Naive B cell (primary cell): ENCODE results near the gene FNDC10. TPM values are rescaled to one million over a fixed set of nuclear protein-coding genes. Genes with fewer than 3 reads are reported as not detected.
A peak's percentile ranks its signal among the peaks of the same experiment; 100 is the strongest.

Source experiments
- ATAC-seq, 2 donors: fragments of 150-1000 bp; cut with Tn5 transposase; 2 replicates each; pipeline ENCODE4 v1.10.0; 2021; ENCODE audit warnings: low read depth in 2 of 2, mild to moderate bottlenecking in 2 of 2, moderate library complexity in 2 of 2
- DNase-seq: peaks from one replicate; pipeline ENCODE4 v3.0.0; 2022
- H3K27ac Mint-ChIP-seq, 6 donors: one replicate each; pipeline ENCODE4 v1.8.0; 2020 to 2022; ENCODE audit warnings: mild to moderate bottlenecking in 6 of 6, mixed read lengths in 6 of 6, moderate library complexity in 5 of 6, inconsistent platforms in 2 of 6
- H3K27me3 Mint-ChIP-seq, 3 donors: one replicate each; pipeline ENCODE4 v1.8.0; 2021 to 2022; ENCODE audit warnings: mixed read lengths in 3 of 3, mild to moderate bottlenecking in 1 of 3
- H3K36me3 Mint-ChIP-seq, 2 donors: one replicate each; pipeline ENCODE4 v1.8.0; 2020 to 2022; ENCODE audit warnings: mixed read lengths in 2 of 2, inconsistent platforms in 1 of 2, mild to moderate bottlenecking in 1 of 2
- H3K4me1 Mint-ChIP-seq, 3 donors: one replicate each; pipeline ENCODE4 v1.8.0; 2020 to 2022; ENCODE audit warnings: mixed read lengths in 3 of 3, inconsistent platforms in 1 of 3, mild to moderate bottlenecking in 1 of 3, moderate library complexity in 1 of 3
- H3K4me3 Mint-ChIP-seq, 8 donors: one replicate each; pipeline ENCODE4 v1.8.0; 2020 to 2022; ENCODE audit warnings: mild to moderate bottlenecking in 8 of 8, mixed read lengths in 8 of 8, moderate library complexity in 8 of 8, inconsistent platforms in 2 of 8
- H3K9me3 Mint-ChIP-seq, 7 donors: one replicate each; pipeline ENCODE4 v1.8.0; 2020 to 2022; ENCODE audit warnings: mixed read lengths in 7 of 7, mild to moderate bottlenecking in 5 of 7, inconsistent platforms in 2 of 7, moderate library complexity in 1 of 7
- polyA plus RNA-seq, 6 donors: library from polyadenylated mRNA; unstranded; fragments of 300-500 nt; fragmentation: Illumina TruSeq; gene quantifications; one replicate each; pipeline ENCODE4 v1.2.3, GENCODE V29; 2021; ENCODE audit warnings: low read depth in 6 of 6

FNDC10 gene
- polyA plus RNA-seq, 6 donors from 2014 or later, result 0.13 to 0.75 (median 0.19) TPM; not detected in 3

DNA sequence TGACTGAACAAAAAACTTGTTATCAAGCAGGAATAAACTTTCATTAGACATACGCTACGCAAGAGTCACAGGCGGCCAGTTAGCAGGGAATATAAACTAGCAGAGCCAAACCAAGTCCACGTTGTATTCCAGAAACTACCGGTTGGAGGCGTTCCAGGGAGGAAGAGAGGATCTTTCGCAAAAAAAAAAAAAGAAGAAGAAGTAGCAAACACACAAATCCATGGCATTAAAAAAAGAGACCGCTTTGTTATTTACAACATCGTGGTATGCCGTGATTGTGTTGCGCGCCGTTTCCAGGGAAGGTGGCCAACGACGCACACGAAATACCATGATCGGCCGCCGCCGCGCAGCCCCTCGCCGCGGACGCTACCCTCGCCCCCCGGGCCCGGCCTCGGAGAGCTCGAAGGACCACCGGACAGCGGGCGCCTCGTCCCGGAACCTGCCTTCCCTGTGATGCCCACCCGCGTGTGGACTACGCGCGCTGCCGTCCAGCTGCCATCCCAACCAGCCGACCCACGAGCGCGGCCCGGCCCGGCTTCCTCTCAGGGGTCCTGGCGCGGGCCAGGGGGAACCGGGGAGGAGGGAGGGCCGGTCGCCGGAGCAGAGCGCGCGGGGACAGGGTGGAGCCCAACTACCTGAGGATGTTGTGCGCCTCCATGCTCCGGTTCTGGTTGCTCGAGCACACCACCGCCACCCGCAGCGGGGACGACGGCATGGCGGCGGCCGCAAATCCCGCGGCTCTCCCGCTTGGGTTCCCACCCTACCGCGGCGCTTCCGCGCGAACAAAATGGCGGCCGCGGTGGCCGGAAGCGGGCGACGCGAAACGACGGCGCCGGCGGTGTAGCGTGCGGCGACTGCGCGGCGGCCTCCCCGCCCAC is 25.9 kb downstream of the FNDC10 start:
- Mint-ChIP-seq H3K9me3 (no peaks in the 10 kb centered on the region), H3K36me3 (peaks cover 0 to 4% of the 10 kb centered on the region in 2 donors), H3K27me3 (no peaks in the 10 kb centered on the region), H3K27ac (peak overlapping the region; percentile 96 to 100 (median 99)), H3K4me3 (peak overlapping the region; percentile 81 to 99 (median 97)), H3K4me1 (peaks cover 22 to 46% (median 30%) of the 10 kb centered on the region in 3 donors)
- DNase-seq (peak; percentile 85), ATAC-seq (peak; percentile 73 to 76)

DNA sequence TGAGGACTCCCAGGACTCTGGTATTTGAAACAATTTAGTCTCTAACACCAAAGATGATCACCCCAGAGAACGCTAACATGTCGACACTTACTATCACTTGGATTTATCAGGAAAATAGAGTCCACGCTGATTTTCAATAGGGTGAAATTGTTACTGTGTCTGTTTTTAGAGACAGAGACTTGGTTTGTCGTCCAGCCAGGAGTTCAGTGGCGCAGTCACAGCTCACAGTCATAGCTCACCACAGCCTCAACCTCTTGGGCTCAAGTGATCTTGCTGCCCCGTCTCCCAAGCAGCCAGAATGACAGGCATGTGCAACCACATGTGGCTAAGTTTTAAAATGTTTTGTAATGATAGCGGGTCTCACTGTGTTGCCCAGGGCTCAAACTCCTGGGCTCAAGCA is 30.6 kb downstream of the FNDC10 start:
- no peak for ATAC-seq
- Mint-ChIP-seq H3K27ac (peak overlapping the region in 4 of 6 donors; percentile 7 to 57 (median 26)), H3K9me3 (no peaks in the 10 kb centered on the region), H3K27me3 (no peaks in the 10 kb centered on the region), H3K4me1 (peaks cover 21 to 73% (median 44%) of the 10 kb centered on the region in 3 donors), H3K36me3 (peaks cover 6 to 8% of the 10 kb centered on the region in 2 donors), H3K4me3 (peak overlapping the region in 1 of 8 donors; percentile 73)
- DNase-seq, result no peak

DNA sequence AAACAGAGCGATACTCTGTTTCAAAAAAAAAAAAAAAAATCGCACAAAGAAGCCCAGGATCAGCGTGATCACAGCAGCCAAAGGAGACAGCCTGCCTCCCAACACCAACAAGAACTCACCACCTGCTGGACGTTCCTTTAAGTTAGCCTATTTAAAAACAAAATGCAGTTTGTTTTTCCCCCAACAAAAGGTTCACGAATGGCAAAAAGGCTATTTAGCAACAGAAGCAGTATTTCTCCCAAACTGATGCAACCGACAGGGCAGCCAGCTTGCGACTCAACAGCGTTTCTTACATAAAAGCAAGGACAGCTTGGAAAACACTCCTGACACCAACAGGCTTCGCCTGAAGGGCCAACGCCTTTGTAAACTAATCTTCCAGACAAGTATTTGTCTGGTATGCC is 32.0 kb downstream of the FNDC10 start:
- H3K36me3 Mint-ChIP-seq, result peaks cover 4 to 8% of the 10 kb centered on the region in 2 donors

DNA sequence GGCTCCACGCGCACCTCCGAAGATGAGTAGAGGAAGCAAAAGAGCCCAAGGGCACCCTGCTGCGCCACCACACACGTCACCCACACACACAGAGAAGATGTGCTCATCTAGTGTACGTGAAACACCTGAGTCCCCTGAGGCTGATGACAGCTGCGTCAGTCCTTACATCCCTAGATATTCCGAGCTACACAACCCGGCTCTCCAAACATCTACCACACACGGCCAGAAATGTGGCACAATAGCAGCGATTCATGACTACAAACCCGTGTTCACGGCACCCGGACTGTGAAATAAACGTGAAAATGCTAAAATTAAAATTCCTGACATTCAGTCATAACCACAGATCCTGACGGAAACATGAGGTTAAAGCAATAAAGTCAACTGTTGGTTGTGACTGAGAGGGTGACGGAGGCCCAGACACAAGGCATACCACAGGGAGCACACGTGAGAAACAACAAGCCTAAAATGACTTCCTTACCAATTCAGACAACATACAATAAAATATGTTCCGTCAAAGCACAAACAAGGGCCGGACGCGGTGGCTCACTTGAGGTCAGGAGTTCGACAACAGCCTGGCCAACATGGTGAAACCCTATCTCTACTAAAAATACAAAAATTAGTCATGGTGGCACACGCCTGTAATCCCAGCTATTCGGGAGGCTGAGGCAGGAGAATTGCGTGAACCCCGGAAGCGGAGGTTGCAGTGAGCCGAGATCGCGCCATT is 32.6 kb downstream of the FNDC10 start:
- peaks cover 15 to 64% (median 36%) of the 10 kb centered on the region in 3 donors for H3K4me1 Mint-ChIP-seq
- no peaks in the 10 kb centered on the region for H3K9me3 Mint-ChIP-seq
- peak overlapping the region in 4 of 6 donors; percentile 27 to 77 (median 54) for H3K27ac Mint-ChIP-seq
- ATAC-seq (no peak), DNase-seq (no peak)
- H3K4me3 Mint-ChIP-seq, result no peak overlapping the region
- H3K27me3 Mint-ChIP-seq, result no peaks in the 10 kb centered on the region
- peaks cover 4 to 8% of the 10 kb centered on the region in 2 donors for H3K36me3 Mint-ChIP-seq

More for the DNA sequence above, 32.0 kb downstream of the FNDC10 start:
- Mint-ChIP-seq H3K4me1 (peaks cover 15 to 63% (median 36%) of the 10 kb centered on the region in 3 donors), H3K9me3 (no peaks in the 10 kb centered on the region), H3K4me3 (peak overlapping the region in 1 of 8 donors; percentile 41), H3K27ac (no peak overlapping the region), H3K27me3 (no peaks in the 10 kb centered on the region)
- ATAC-seq (no peak), DNase-seq (no peak)

DNA sequence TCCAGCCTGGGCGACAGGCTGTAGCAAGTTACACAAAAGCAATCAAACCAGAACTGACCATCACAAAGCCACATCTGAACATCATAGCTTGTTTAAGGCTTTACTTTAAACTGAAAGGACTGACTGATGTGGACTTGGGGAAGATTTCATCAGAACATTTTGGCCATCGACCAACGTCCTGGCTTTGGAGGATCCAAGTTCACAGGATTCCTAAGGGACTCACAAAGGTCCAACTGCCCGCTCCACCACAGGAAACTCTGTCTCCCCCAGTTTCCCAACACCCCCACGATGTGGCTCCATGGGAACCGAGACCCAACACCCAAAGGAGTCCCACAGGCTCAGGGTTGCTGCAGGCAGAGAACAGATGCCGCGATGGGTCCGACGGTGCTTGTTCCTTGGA is 34.6 kb downstream of the FNDC10 start:
- Mint-ChIP-seq H3K27ac (peak overlapping the region in 1 of 6 donors; percentile 27), H3K36me3 (peaks cover 4 to 8% of the 10 kb centered on the region in 2 donors), H3K4me1 (peaks cover 16 to 58% (median 40%) of the 10 kb centered on the region in 3 donors), H3K27me3 (no peaks in the 10 kb centered on the region), H3K4me3 (no peak overlapping the region), H3K9me3 (no peaks in the 10 kb centered on the region)
- DNase-seq (no peak), ATAC-seq (no peak)

DNA sequence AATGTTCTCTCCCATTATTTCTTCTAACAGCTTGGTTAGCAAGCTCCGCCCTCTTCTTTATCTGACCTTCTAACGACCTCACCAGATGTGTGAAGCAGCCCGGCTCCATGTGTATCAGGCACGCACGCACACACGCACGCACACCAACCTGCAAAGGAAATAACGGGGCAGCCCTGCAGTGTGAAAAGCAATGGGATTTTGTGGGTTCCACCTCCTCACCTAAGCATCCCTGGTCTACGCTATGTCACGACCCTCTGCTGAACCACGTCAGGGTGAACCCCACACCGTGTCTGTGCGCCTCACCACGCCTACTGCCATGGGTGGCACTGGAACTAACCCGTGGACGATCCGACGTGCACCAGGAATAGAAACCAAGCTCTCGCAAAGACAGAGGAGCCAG is 35.7 kb downstream of the FNDC10 start:
- no peak for ATAC-seq
- no peaks in the 10 kb centered on the region for H3K9me3 Mint-ChIP-seq
- H3K4me1 Mint-ChIP-seq, result peaks cover 10 to 49% (median 29%) of the 10 kb centered on the region in 3 donors

DNA sequence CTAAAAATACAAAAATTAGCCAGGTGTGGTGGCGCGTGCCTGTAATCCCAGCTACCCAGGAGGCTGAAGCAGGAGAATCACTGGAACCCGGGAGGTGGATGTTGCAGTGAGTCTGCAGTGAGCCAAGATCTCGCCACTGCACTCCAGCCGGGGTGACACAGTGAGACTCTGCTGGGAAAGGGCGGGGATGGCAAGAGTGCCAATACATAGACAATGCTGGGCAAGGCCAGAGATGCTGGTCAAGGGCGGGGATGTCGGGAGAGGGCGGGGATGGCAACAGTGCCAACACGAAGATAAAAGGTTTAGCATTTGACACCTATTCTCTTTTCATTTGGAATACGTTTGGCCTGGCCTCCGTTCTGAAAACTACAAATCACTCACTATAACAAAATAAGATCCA is 36.2 kb downstream of the FNDC10 start:
- Mint-ChIP-seq H3K27me3 (no peaks in the 10 kb centered on the region), H3K27ac (peak overlapping the region in 2 of 6 donors; percentile 12 to 37), H3K36me3 (peaks cover 4 to 8% of the 10 kb centered on the region in 2 donors), H3K4me1 (peaks cover 10 to 43% (median 28%) of the 10 kb centered on the region in 3 donors), H3K9me3 (no peaks in the 10 kb centered on the region), H3K4me3 (no peak overlapping the region)
- no peak for ATAC-seq
- no peak for DNase-seq

More for the DNA sequence above, 35.7 kb downstream of the FNDC10 start:
- Mint-ChIP-seq H3K36me3 (peaks cover 4 to 8% of the 10 kb centered on the region in 2 donors), H3K27me3 (no peaks in the 10 kb centered on the region), H3K4me3 (peak overlapping the region in 1 of 8 donors; percentile 3), H3K27ac (no peak overlapping the region)
- DNase-seq, result no peak

DNA sequence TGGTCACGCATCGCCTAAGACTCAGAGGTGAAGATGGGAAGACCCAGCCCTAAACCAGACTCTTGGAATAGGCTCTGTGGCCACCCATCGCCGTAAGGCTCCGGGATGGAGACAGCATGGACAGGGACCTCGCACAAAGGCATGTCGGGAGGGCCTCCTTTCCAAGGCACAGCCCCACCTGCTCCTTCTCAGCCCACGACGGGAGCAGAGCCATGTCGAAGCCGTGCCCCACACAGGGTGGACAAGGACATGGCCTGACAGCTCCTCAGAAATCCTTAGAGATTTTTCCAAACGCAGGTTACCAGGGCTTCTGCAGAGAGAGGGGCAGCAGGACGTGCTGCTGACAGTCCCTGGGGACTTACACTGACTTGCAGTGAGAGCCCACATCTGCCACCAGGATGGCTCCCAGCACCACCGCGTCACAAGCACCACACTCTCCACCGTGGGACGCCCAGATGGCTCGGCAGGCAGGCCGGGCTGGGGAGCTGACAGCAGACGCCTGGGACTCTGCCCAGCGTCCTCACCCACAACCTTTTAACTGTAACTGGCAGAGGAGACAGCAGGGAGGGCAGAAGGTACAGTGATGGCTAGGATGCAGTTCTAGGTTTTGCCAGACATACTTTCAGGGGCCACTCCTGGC is 37.3 kb downstream of the FNDC10 start:
- Mint-ChIP-seq H3K27me3 (no peaks in the 10 kb centered on the region), H3K27ac (peak overlapping the region in 1 of 6 donors; percentile 29), H3K4me3 (no peak overlapping the region), H3K36me3 (peaks cover 4 to 8% of the 10 kb centered on the region in 2 donors), H3K9me3 (no peaks in the 10 kb centered on the region), H3K4me1 (peaks cover 10 to 37% (median 28%) of the 10 kb centered on the region in 3 donors)
- no peak for DNase-seq
- no peak for ATAC-seq

DNA sequence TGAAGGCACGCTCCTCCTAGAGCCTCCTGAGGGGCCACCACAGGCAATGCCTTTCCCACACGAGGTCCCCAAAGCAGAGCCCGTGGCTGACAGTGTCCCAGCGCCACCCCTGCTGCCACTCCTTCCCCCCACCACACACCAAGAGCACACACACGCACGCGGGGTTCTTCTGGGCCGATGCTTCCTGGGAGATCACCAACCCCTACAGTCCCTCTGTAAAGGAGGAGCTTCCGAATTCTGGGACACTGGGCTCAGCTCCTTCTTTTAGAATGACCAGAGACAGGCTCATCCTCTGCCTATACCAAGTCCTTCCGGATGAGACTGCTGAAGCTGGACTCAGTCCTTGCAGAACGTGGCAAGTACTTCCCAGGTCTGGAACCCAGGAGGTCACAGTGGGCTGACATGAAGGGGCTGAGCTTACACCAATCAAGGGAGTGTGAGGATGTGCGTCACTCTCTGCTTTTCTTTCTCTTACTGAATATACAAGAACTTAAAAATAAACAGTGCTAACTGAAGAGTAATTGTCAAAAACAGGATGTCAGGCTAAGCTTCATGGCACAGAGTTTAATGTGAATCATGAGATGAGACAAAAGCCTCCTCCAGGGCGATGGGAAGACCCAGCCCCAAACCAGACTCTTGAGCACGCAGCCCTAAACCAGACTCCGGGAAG is 38.0 kb downstream of the FNDC10 start:
- Mint-ChIP-seq H3K27ac (peak overlapping the region in 3 of 6 donors; percentile 49 to 94 (median 51)), H3K4me1 (peaks cover 5 to 33% (median 23%) of the 10 kb centered on the region in 3 donors), H3K4me3 (peak overlapping the region in 1 of 8 donors; percentile 29), H3K27me3 (no peaks in the 10 kb centered on the region), H3K36me3 (peaks cover 4 to 8% of the 10 kb centered on the region in 2 donors), H3K9me3 (no peaks in the 10 kb centered on the region)
- ATAC-seq, result peak in 1 of 2 donors; percentile 5
- DNase-seq, result no peak

DNA sequence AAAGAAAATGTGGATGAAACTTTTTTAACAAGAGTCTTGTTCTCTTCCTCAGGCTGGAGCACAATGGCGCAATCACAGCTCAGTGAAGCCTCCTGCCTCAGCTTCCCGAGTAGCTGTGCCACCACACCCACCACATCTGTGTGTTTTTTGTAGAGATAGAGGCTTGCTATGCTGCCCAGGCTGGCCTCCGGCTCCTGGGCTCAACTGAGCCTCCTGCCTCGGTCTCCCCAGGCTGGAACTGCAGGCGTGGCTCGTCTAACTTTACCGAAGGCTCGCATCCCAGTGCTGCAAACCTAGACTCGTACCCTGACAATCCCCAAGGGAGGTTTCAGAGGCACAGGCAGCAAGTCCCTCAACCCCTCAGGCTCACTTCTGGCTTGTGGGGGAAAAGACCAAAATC is 39.8 kb downstream of the FNDC10 start:
- no peak for DNase-seq
- H3K36me3 Mint-ChIP-seq, result peaks cover 4 to 8% of the 10 kb centered on the region in 2 donors
- H3K4me1 Mint-ChIP-seq, result peaks cover 4 to 21% (median 16%) of the 10 kb centered on the region in 3 donors
- H3K27me3 Mint-ChIP-seq, result no peaks in the 10 kb centered on the region
- H3K4me3 Mint-ChIP-seq, result peak overlapping the region in 1 of 8 donors; percentile 70
- ATAC-seq, result no peak
- peak overlapping the region in 2 of 6 donors; percentile 50 to 74 for H3K27ac Mint-ChIP-seq
- H3K9me3 Mint-ChIP-seq, result no peaks in the 10 kb centered on the region

DNA sequence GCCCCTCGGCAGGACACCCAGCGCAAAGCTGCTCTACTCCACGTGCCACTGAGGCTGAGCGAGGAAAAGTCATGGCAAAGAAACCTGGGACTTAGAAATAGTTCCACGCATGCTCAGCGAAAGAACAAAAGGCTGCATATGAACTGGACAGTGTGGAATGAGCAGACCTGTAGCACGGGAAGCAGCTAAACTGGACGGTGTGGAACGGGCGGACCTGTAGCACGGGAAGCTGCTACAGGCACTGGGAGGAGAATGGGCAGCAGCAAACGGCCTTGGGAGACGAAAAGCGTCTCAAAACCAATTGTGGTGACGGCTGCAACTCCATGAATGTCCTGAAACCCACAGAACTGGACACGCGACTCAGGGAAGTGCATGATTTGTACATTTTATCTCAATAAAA is 40.9 kb downstream of the FNDC10 start:
- Mint-ChIP-seq H3K36me3 (no peaks in the 10 kb centered on the region), H3K27me3 (no peaks in the 10 kb centered on the region), H3K4me3 (peak overlapping the region in 1 of 8 donors; percentile 22), H3K27ac (peak overlapping the region in 3 of 6 donors; percentile 34 to 81 (median 38)), H3K4me1 (peaks cover 4 to 18% (median 8%) of the 10 kb centered on the region in 3 donors), H3K9me3 (no peaks in the 10 kb centered on the region)
- DNase-seq (no peak), ATAC-seq (no peak)

DNA sequence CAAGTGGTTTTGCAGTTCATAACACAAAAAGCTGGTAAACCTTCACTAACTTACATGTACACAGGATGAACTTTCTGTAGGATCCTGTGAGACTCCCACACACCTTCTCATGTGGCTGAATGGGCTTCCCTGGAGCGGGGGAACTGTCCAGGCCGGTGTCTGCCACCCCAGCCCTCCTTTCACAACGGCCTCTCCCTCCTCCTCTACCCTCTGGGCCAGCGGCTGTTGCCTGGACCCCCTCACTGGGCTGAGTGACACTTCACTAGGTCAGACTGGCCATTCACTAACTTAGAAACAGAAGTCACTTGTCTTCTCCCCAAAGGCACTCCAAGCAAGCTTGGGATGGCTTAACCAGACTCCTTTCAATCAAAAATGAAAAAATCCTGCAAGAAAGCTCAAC is 41.3 kb downstream of the FNDC10 start:
- no peaks in the 10 kb centered on the region for H3K27me3 Mint-ChIP-seq
- no peaks in the 10 kb centered on the region for H3K36me3 Mint-ChIP-seq
- ATAC-seq, result no peak
- H3K4me1 Mint-ChIP-seq, result peaks cover 4 to 18% (median 8%) of the 10 kb centered on the region in 3 donors
- H3K4me3 Mint-ChIP-seq, result no peak overlapping the region
- DNase-seq, result no peak
- H3K9me3 Mint-ChIP-seq, result no peaks in the 10 kb centered on the region
- H3K27ac Mint-ChIP-seq, result peak overlapping the region in 3 of 6 donors; percentile 10 to 81 (median 34)
